Endometrium (tissue), 2 donors: ENCODE measurements around the gene GCNA.
"Not testable (repeated sequence)": the region's sequence is repeated elsewhere in the genome, so short reads cannot be mapped to it uniquely, and the experiment has no call there.

ENCODE experiments used
- FAIRE-seq: peaks from 2 replicates; lab custom pipeline; 2012; peaks lifted over from hg19 to GRCh38; lab: Jason Lieb, UNC
- donor health status: control.
- donor health status: control.

Gene GCNA

DNA sequence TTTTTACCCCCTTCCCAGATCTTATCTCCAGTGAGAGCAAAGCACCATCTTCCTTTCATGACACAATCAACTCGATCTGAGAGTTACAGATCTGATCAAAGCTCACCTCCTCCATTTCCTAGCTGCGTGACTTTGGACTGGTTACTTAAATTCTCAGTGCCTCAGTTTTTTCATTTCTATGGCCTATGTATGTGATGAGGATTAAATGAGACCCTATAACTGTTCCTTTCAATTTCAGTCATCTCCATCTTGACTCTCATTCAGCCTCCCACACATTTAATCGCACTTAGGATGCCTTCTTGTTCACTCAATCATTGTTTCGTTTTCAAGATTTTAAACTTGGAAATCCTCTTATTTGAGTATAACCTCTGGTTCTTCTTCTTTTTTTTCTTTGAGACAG is 60.2 kb downstream of the GCNA start:
- no peak for FAIRE-seq

DNA sequence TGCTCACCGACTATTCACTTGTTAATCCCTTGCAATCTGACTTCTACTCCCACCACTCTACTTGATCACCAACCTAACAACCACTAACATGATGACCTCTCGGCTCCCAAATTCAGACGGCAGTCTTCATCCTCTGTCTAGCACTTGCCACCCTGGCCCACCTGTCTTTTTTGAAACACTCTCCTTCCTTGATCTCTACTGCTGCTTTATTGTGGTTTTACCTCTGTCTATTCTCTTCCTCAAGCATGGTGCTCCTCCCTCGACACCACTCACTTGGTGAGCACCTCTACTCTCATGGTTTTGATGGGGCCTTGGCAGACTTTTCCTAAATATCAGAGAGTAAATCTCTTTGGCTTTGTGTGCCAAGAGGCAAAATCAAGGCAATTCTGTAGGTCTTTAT is 61.8 kb downstream of the GCNA start:
- no peak for FAIRE-seq

DNA sequence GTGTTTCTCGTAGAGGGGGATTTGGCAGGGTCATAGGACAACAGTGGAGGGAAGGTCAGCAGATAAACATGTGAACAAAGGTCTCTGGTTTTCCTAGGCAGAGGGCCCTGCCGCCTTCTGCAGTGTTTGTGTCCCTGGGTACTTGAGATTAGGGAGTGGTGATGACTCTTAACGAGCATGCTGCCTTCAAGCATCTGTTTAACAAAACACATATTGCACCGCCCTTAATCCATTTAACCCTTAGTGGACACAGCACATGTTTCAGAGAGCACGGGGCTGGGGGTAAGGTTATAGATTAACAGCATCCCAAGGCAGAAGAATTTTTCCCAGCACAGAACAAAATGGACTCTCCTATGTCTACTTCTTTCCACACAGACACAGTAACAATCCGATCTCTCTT is 66.2 kb downstream of the GCNA start:
- FAIRE-seq = not testable (repeated sequence)

DNA sequence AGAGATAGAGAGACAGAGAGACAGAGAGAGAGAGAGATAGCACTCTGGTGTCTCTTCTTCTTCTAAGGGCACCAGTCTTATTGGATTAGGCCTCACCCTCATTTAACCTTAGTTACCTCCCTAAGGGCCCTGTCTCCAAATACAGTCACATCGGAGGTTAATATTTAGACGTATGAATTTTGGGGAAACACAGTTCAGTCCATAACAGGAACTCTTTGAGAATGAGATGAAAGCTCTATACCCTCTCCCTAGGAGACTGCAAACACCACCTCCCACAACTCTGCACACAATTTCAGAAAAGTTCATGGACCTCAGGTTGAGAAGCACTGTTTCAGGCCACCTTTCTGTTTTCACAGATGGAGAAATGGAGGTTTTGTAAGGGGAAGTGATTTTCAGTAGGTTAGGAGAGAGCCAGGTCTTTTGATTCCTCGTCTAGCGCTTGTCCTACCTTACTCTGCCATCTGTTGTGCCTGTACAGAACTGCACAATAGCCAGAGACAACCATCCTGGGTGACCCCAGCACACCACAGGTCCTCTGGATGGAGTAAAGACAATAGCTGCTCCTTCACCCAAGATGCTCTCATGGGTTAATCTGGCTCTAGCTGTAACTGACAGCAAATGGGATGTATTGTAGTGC is 72.2 kb downstream of the GCNA start:
- no peak for FAIRE-seq

DNA sequence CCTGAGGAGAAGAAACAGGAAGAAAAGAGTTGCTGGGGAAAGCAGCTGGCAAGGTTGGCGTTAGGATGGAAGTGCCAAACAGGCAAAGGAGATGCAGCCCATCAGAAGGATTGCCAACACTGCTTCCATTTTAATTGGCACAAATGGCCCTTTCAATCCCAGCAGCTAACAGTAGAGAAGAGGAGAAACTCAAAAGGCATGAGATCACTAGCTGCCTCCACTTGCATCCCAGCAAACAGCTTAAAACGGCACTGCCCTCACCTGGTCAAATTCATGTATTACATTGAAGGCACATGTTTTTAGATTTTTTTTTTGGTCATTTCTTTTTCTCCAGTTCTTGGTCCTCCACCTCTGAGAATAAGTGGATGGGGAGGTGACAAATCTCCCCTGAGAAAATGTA is 74.2 kb downstream of the GCNA start:
- FAIRE-seq = peak; percentile 18

DNA sequence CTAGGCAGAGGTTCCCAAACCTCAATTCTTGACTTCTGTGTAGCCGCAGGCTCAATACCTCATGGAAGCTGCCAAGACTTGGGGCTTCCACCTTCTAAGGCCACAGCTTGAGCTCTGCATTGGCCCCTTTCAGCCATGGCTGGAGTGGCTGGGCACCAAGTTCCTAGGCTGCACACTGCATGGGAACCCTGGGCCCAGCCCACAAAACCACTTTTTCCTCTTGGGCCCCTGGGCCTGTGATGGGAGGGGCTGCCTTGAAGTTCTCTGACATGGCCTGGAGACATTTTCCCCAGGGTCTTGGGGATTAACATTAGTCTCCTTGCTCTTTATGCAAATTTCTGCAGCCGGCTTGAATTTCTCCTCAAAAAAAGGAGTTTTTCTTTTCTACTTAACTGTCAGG is 75.1 kb downstream of the GCNA start:
- FAIRE-seq = no peak

DNA sequence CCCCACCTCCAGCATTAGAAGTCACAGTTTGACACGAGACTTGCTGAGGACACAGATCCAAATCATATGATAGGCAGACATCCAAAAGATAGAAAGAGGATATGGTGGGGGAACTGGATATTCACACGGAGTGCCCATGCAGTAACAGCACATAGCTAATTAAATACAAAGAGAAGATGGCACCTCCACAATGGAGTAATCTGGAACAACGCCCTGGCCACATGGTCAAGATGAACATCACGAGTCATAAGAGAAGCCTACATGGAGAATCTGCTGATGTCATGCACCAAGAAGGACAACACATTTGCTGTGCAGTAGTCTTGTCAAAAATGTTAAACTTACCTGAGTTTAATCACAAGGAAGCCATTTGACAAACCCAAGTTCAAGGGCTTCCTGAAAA is 79.0 kb downstream of the GCNA start:
- FAIRE-seq = no peak

DNA sequence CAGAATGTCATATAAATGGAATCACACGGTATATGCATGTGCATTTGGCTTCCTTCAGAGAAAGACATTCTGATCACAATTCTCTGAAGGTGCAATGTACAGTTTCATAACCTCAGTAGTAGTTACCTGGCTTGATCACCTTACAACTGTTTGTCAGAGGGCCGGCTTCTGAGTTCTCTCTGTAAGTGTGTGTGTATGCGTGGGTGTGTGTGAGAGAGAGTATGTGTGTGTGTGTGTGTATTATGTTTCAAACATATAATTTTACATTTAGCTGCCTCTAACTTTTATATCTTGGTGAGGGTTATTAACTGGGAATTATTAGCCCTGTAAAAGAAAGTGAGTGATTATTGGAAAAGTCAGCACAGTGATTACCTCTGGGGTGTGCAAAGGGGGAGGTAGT is 81.1 kb downstream of the GCNA start:
- no peak for FAIRE-seq

DNA sequence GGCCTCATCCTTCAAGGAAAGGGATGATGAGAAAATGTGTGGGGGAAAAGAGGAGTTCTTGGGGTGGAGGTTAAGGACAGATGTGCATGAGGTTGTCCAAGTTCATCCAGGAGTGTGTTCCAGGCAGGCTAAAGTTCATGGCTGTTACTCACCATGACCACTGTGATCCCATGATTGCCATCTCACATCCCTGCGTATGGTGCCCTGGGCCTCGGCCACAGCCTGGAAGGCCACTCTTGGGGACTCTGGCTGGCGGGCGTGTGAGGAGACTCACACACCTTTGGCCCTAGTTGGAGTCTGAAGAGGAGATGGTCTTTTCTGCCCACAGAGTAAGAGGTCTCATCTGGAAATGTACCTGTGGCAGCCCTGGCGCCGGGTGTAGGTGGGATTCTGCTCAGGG is 81.7 kb downstream of the GCNA start:
- FAIRE-seq = no peak

DNA sequence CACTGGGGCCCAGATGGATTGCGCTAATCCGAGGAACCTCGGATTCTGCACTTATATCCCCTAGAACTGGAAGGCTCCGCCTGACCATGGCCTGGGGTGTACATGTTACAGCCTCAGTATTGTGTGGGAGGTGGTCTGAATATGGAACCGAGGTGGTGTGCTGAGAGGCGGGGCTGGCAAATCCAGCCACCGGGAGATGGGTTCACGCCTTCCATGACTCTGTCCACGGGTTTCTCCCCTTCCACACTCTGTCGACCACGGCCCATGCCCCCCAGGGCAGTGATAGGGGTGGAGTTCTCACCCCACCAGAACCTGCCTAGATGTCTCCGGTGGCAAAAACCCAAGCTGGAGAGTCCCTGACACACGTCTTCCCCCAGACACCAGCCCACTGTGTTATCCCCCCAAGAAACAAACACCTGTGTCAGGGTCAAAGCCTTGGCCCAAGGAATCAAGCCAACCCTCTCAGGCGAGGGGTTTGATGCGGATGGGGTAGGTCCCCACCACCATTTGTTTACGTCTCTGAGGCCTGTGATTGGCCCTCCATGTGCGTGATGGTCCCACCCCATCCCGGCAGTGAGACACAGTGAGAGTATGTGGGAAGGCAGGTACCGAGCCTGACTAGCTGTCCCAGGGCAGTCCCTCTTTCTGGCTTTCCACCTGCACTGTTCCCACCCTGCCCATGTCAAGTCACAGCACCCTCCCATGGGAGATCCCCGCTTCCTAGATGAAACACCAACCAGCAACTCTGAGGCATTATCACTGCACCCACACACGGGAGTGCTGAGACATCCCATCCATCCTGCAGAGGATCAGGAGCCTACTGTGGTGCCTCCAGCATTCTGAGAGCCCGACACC is 82.6 kb downstream of the GCNA start:
- FAIRE-seq = no peak

DNA sequence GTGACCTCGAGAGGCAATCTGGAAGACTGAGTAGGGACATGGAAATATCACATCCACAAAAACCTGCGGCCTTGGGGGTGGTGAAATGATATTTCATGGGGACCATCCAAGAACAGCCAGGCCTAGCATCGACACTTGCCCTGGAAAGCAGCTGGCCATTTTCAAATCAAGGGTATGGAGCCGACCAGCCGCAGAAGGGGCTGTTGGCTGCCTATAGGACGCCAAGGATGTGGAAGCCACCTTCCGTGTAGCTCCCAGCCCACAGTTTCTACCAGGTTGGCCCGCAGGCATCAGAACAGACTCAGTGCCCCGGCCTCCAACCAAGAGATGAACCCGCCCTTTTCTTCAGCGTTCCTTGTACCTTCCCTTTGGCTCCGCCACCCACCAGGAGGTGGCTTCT is 83.7 kb downstream of the GCNA start:
- FAIRE-seq = no peak

DNA sequence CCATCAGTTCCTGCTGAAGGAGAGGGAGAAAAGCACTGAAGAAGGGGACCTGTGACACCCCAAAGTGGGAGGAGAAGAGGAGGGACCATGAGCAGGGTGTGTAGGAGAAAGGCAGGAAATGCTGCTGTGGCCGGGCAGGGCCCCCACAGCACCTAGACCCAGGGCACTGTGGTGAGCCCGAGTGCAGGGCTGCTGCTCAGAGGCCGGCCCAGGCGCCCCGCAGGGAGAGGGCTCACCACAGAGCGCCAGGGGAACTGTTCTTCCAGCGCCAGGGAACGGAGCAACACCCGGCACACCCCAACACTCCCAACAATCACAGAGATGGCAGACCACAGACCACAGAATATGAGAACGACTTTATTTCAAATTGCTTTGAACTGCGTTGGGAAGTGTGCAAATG is 84.4 kb downstream of the GCNA start:
- not testable (repeated sequence) for FAIRE-seq
